Mesenteric fat pad (tissue), 1 donor: ENCODE results near the gene IL23A. TPM values are rescaled to one million over a fixed set of nuclear protein-coding genes. Genes with fewer than 3 reads are reported as not detected.
"Not testable (repeated sequence)": the region's sequence is repeated elsewhere in the genome, so short reads cannot be mapped to it uniquely, and the experiment has no call there.

Source experiments
- DNase-seq: peaks from one replicate; pipeline ENCODE4 v3.0.0-alpha.2; 2020; ENCODE audit warnings: low spot score
- long read RNA-seq: library from polyadenylated mRNA; unstranded; transcript quantifications from one replicate; pipeline ENCODE4 v2.0.0, GENCODE V29; 2020
- total RNA-seq: library from RNA; stranded (reverse); fragmentation: NEBNext Ultra II Directional; extraction: Animal tissue kit (Norgen Biotek cat#: 25700); gene quantifications from one replicate; pipeline ENCODE4 v1.2.1, GENCODE V29; 2021
- donor health status: DM: yes; HTN: yes; CAD: no.

Gene IL23A
- total RNA-seq: 0.55 TPM
- long read RNA-seq, partial matches to known transcripts: 0 of 2 reads
- long read RNA-seq, other reads (novel, unspliced or antisense): 2 of 2 reads

GRCh38 chr12:56338308-56339157, at the start of gene IL23A:
TSS of gene IL23A (plus strand) at chr12:56338884. CDS start at chr12:56339045, 161 bp downstream.
- no peak for DNase-seq

- no peak for DNase-seq
Measured at GRCh38 chr12:56293795-56294194, 44.9 kb upstream of the IL23A start.

- DNase-seq: no peak
Measured at GRCh38 chr12:56296295-56296694, 42.4 kb upstream of the IL23A start.

- DNase-seq: no peak
Measured at GRCh38 chr12:56297400-56297799, 41.3 kb upstream of the IL23A start.

GRCh38 chr12:56298828-56299227, 39.9 kb upstream of the IL23A start:
- DNase-seq: no peak

- DNase-seq: no peak
Measured at GRCh38 chr12:56299308-56299852, 39.3 kb upstream of the IL23A start.

GRCh38 chr12:56299853-56300643, 38.6 kb upstream of the IL23A start, which contains the start of gene CS:
TSS of gene CS (minus strand) at chr12:56300330. CDS start at chr12:56300201, 129 bp downstream.
- DNase-seq: peak; percentile 100

- no peak for DNase-seq
Measured at GRCh38 chr12:56300644-56301464, 37.8 kb upstream of the IL23A start.

GRCh38 chr12:56304276-56304675, 34.4 kb upstream of the IL23A start:
- no peak for DNase-seq

GRCh38 chr12:56304872-56305590, 33.7 kb upstream of the IL23A start:
- no peak for DNase-seq

- no peak for DNase-seq
Measured at GRCh38 chr12:56307221-56307965, 31.3 kb upstream of the IL23A start.

- no peak for DNase-seq
Measured at GRCh38 chr12:56308714-56309113, 30.0 kb upstream of the IL23A start.

GRCh38 chr12:56311003-56311402, 27.7 kb upstream of the IL23A start:
- no peak for DNase-seq

GRCh38 chr12:56315249-56315621, 23.4 kb upstream of the IL23A start:
- no peak for DNase-seq

- DNase-seq: peak; percentile 96
Measured at GRCh38 chr12:56315622-56316473, 22.8 kb upstream of the IL23A start, which contains the start of gene CNPY2. TSS of gene CNPY2 (minus strand) at chr12:56315988. CDS start at chr12:56315217, 771 bp downstream.

- no peak for DNase-seq
Measured at GRCh38 chr12:56317675-56318074, 21.0 kb upstream of the IL23A start.

GRCh38 chr12:56321027-56321426, 17.7 kb upstream of the IL23A start:
- no peak for DNase-seq

GRCh38 chr12:56321610-56322009, 17.1 kb upstream of the IL23A start:
- not testable (repeated sequence) for DNase-seq
